Inflammatory macrophage treated with lipopolysaccharide for 1 hour (primary cell): Measurements from ENCODE around the gene BCAM.
A peak's percentile ranks its signal among the peaks of the same experiment; 100 is the strongest.
"Not testable (repeated sequence)": the region's sequence is repeated elsewhere in the genome, so short reads cannot be mapped to it uniquely, and the experiment has no call there.

Experiments
- DNase-seq, 2 donors: peaks; one replicate each; pipeline ENCODE4 v3.0.0-alpha.2; 2020 to 2022

BCAM gene

DNA sequence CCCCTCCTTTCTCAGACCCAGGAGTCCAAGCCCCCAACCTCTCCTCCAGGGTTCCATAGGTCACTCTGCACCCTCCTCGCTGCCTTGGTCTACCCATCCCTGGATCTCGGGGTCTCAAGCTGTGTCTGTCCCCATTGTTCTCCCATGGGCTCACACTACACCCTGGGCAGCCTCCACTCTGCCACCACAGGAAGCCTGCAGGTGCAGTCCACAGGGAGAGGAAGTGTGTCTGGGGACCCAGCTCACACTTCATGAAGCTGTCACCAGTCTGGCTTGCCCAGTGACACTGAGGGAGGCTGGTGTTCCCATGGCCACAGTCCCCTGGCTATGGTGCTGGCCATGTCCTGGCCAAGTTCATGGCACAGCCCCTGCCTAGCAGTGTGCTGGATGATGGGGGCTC is 42.5 kb downstream of the BCAM start:
- DNase-seq: no peak

DNA sequence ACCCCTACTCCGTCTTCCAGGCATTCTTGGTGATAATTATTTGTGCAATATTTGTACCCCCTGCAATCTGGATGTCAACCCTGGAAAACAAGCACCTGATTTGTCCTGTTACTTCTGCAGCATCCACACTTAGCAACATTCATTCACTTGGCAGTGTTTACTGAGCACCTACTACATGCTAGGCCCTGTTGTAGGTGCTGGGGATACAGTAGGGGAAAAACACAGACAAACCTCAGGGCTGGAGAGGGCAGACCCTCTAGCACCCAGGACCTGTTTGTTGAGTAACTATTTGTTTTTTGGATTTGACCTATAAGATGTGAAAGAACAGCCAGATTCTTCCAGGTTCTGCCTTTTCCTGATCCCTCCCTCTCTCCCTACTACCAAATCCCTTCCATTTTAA is 46.7 kb downstream of the BCAM start:
- no peak for DNase-seq

DNA sequence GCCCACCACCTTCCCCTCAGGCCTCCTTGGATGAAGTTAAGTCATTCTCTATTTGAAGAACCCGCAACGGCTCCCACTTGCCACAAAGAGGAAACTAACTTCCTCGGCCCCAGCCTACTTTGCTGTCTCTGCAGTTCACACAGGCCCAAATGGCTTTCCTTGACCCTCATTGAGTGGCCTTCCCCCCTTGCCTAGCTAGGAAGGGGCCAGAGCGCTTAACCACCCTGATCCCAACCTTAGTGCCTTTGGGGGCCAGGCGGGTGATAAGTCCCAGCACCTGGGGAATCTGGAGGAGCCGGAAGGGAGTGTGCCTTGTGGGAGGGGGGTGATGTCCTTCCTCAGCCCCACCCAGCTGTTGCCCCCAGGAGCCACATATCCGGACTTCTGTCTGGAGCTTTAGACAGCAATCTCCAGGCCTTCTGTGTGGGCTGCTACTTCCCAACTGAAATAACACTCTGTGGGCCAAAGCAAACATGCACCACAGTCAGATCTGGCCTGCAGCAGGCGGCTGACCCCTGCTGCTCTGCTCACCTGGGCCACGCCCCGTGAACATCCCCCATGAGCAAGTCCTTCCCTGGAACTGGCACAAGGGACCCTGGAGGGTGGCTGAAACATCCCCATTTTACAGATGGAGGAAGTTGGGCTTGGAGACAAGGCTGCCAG is 47.6 kb downstream of the BCAM start:
- DNase-seq: peak; percentile 75 to 79

DNA sequence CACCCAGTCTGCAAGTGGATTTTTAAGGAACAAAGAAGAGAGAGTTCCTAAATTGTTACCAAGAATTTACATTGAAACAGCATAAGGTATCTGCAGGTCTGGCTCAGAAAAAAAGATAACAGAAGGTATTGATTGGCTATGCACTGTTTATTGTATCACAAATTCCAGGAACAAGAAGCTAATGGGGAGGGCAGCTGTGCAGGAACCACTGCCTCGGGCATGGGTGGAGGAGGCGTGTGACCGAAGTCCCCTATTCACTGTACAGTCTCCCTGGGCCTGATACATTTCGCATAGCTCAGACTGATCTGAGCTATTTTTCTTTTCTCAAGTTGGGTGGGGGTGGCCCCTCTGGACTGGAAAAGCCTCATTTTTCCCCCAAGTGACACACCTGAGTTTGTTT is 48.9 kb downstream of the BCAM start:
- DNase-seq: peak in 1 of 2 donors; percentile 26

DNA sequence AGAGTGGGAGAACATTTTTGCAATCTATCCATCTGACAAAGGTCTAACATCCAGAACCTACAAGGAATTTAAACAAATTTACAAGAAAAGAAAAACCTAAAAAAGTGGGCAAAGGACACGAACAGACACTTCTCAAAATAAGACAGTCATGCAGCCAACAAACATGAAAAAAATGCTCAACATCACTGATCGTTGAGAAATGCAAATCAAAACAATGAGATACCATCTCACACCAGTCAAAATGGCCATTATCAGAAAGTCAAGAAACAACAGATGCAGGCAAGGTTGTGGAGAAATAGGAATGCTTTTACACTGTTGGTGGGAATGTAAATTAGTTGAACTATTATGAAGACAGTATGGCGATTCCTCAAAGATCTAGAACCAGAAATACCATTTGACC is 52.7 kb downstream of the BCAM start:
- not testable (repeated sequence) for DNase-seq

DNA sequence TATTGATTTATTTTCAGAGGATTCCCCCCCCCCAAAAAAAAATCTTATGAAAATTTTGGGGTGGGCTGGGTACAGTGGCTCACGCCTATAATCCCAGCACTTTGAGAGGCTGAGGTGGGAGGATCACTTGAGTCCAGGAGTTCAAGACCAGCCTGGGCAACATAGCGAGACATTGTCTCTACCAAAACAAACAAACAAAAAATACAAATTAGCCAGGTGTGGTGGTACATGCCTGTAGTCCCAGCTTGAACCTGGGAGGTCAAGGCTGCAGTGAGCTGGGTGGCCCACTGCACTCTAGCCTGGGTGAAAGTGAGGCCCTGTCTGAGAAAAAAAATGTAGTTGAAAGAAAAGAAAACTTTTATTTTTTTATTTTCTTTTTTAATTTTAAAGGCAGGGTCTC is 55.1 kb downstream of the BCAM start:
- no peak for DNase-seq

DNA sequence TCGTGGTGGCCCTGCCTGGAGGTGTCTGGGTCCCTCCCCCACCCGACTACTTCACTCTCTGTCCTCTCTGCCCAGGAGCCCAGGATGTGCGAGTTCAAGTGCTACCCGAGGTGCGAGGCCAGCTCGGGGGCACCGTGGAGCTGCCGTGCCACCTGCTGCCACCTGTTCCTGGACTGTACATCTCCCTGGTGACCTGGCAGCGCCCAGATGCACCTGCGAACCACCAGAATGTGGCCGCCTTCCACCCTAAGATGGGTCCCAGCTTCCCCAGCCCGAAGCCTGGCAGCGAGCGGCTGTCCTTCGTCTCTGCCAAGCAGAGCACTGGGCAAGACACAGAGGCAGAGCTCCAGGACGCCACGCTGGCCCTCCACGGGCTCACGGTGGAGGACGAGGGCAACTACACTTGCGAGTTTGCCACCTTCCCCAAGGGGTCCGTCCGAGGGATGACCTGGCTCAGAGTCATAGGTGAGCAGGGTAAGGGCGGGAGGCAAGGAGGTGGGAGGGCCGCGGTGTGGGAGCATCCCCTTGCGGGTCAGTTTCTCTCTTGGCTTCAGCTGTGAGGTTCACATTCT is 56.4 kb downstream of the BCAM start:
- no peak for DNase-seq

DNA sequence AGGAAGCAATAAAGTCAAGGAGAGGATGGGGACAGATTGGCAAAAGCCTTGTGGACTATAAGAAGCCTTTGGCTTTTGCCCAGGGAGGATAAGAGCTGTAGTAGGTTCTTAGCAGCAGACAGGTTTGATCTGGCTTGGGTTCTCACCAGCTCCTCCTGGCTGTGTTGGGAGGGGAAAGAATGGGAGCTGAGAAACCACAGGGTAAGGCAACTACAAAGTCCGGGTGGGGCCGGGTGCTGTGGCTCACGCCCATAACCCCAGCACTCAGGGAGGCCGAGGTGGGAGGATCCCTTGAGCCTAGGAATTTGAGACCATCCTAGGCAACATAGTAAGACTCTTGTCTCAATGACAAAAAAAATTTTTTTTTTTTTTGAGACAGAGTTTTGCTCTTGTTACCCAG is 57.8 kb downstream of the BCAM start:
- no peak for DNase-seq

DNA sequence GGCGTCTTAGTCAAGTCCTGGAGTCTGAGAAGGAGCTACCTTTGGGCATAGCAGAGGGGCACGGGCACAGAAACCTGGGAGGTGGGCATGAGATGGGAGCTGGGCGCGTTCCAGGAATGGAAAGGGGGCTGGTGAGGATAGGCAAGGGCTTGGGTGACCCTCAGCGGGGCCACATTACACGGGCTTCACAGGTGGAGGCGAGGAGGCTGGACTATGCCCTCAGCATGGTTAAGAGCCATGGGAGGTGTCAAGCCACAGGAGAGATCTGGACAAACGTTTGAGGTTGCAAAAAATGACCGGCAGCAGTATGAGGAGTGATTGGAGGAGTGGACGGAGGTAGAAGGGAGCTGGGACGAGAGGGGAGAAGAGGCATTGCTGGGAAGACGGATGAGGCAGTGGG is 58.7 kb downstream of the BCAM start:
- no peak for DNase-seq

DNA sequence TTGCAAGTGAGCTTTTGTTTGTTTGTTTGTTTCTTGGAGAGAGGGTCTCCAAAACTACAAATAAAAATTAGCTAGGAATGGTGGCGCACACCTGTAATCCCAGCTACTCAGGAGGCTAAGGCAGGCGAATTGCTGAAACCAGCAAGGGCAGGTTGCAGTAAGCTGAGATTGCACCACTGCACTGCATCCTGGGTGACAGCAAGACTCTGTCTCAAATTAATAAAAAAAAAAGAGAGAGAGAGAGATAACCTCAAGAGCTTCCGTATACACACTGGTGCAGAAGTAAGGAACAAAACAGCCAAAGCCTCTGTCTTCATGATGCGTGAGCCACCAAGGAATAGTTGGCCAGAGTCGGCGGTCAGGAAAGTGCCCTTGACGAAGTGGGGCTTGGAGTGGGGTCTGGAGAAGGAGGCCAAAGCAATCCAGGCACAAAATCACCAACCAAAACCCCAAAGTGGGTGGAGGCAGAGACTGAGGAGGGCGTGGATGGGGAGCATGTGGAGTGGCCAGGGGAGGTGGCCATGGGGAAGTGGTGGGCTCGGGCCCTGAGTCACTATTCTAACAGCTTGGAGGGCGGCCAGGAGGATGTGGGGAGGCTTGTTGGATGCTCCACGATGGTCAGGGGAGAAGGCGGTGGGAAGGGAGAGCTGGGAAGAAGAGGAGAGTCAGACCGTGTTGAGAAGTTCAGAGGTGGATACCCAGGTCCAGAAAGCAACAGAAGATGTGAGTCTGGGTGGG is 61.0 kb downstream of the BCAM start:
- DNase-seq: peak; percentile 81 to 82
